NCI-H226 (cell line): Measurements from ENCODE around the gene IREB2.

Experiments
- DNase-seq: peaks from one replicate; pipeline ENCODE4 v3.0.0-alpha.2; 2015

IREB2 gene

GRCh38 chr15:78437107-78437761 lies 782 bp upstream of the IREB2 start:
- no peak for DNase-seq

GRCh38 chr15:78438619-78439285 lies 736 bp downstream of the IREB2 start:
- DNase-seq, result no peak

- DNase-seq, result no peak
Observed at GRCh38 chr15:78440375-78441373, 2.7 kb downstream of the IREB2 start.

- DNase-seq, result no peak
Observed at GRCh38 chr15:78444255-78444654, 6.2 kb downstream of the IREB2 start.

GRCh38 chr15:78445875-78446274 lies 7.9 kb downstream of the IREB2 start:
- no peak for DNase-seq

- DNase-seq, result no peak
Observed at GRCh38 chr15:78446551-78446950, 8.5 kb downstream of the IREB2 start.

- DNase-seq, result no peak
Observed at GRCh38 chr15:78448441-78449219, 10.6 kb downstream of the IREB2 start.

- DNase-seq, result no peak
Observed at GRCh38 chr15:78449220-78449999, 11.4 kb downstream of the IREB2 start.

GRCh38 chr15:78450285-78450858 lies 12.4 kb downstream of the IREB2 start:
- DNase-seq, result no peak

- DNase-seq, result no peak
Observed at GRCh38 chr15:78452485-78452884, 14.5 kb downstream of the IREB2 start.

- no peak for DNase-seq
Observed at GRCh38 chr15:78453447-78453846, 15.4 kb downstream of the IREB2 start.

GRCh38 chr15:78454992-78455391 lies 17.0 kb downstream of the IREB2 start:
- DNase-seq, result no peak

- DNase-seq, result no peak
Observed at GRCh38 chr15:78455749-78456148, 17.7 kb downstream of the IREB2 start.

- no peak for DNase-seq
Observed at GRCh38 chr15:78456426-78456825, 18.4 kb downstream of the IREB2 start.

GRCh38 chr15:78457101-78457500 lies 19.1 kb downstream of the IREB2 start:
- no peak for DNase-seq

GRCh38 chr15:78460737-78461136 lies 22.7 kb downstream of the IREB2 start:
- DNase-seq, result no peak

- DNase-seq, result no peak
Observed at GRCh38 chr15:78461171-78461888, 23.3 kb downstream of the IREB2 start.

- DNase-seq, result no peak
Observed at GRCh38 chr15:78469031-78469430, 31.0 kb downstream of the IREB2 start.

- no peak for DNase-seq
Observed at GRCh38 chr15:78477295-78477694, 39.3 kb downstream of the IREB2 start.

GRCh38 chr15:78479650-78480049 lies 41.6 kb downstream of the IREB2 start:
- no peak for DNase-seq

- DNase-seq, result no peak
Observed at GRCh38 chr15:78481917-78482316, 43.9 kb downstream of the IREB2 start.
